Cardiac muscle cell (in vitro differentiated cells and primary cell): ENCODE data around the gene NIPAL4. TPM values are rescaled to one million over a fixed set of nuclear protein-coding genes. Genes with fewer than 3 reads are reported as not detected.
A peak's percentile ranks its signal among the peaks of the same experiment; 100 is the strongest.

Experiments used
- DNase-seq, 2 donors: peaks; one replicate each; pipeline versions ENCODE4 v3.0.0 to v3.0.0-alpha.2; 2010 to 2017; ENCODE audit warnings: low read depth in 1 of 2, low spot score in 1 of 2
- H3K27ac ChIP-seq: fragments of 200-600 bp; sonication (generic); 2 replicates; pipeline ENCODE4 v1.5.1; 2016
- H3K27me3 ChIP-seq: fragments of 200-600 bp; sonication (generic); 2 replicates; pipeline ENCODE4 v1.6.0; 2016; ENCODE audit warnings: control low read depth
- H3K36me3 ChIP-seq: fragments of 200-600 bp; sonication (generic); 2 replicates; pipeline ENCODE4 v1.5.1; 2016; ENCODE audit warnings: control low read depth
- H3K4me1 ChIP-seq: fragments of 200-600 bp; sonication (generic); 2 replicates; pipeline ENCODE4 v1.8.1; 2017; ENCODE audit warnings: low read depth, mild to moderate bottlenecking, mixed run types
- H3K4me3 ChIP-seq: fragments of 200-600 bp; sonication (generic); 2 replicates; pipeline ENCODE4 v1.5.1; 2016; ENCODE audit warnings: mild to moderate bottlenecking
- H3K9me3 ChIP-seq: fragments of 200-600 bp; sonication (generic); 2 replicates; pipeline ENCODE4 v1.5.1; 2017; ENCODE audit warnings: low read depth, mild to moderate bottlenecking, control low read depth
- polyA plus RNA-seq: library from polyadenylated mRNA; unstranded; fragments of >200 nt; fragmentation: Nextera tagmentation; extraction: Ambion mirVana; gene quantifications from 2 replicates; pipeline ENCODE4 v1.2.1, GENCODE V29; 2016
- total RNA-seq: library from RNA; depleted of rRNA; stranded (reverse); fragments of >200 nt; gene quantifications from 2 replicates; pipeline ENCODE4 v1.2.3, GENCODE V29; 2016
- TF ChIP-seq, protein P1 (sequence below): IDR thresholded peaks from 2 replicates; pipeline ENCODE4 v1.5.1; 2012; ENCODE audit warnings: low read depth, mild to moderate bottlenecking, low read length

Gene NIPAL4
- total and polyA plus RNA-seq, 2 experiments from 2014 or later, result 0.36 to 0.37 TPM

DNA sequence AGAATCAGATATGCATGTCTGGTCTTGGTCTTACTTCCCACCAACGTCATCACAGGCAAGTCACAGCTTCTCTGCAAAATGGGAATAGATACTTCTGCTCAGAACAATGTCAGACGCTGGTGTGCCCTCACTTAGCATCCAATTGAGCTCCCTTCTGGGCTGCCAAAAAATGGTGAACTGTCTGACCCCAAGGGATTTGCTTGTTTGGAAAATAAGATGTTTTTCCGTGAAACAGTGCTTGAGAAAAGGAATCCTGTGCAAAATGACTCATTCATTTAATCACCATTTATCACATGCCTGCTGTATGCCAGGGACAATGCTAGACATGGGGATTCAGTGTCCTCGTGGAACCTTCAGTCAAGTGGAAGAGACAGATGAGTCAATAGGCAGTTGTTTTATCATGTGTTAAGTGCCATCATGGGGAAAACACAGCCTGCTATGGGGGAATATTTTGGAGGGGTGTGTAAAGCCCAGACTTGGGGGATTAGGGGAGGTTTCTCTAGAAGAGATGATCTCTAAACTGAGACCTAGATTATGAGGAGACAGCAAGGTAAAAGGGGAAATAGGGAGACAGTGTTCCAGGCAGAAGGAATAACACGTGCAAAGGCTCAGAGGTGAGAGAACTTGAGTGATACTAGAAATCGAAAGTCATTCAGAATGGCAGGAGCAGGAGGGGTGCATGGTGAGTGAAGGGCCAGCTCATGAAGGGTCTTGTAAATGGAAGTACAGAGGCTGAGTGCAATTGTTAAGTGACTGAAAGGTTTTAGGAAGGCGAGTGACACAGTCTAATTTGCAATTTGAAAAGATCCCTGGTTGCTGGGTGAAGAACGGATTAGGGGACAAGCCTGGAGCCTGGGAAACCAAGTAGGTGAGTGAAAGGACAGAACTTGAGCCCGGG, 3.9 kb downstream of the NIPAL4 start:
- TF ChIP-seq, protein P1, sequence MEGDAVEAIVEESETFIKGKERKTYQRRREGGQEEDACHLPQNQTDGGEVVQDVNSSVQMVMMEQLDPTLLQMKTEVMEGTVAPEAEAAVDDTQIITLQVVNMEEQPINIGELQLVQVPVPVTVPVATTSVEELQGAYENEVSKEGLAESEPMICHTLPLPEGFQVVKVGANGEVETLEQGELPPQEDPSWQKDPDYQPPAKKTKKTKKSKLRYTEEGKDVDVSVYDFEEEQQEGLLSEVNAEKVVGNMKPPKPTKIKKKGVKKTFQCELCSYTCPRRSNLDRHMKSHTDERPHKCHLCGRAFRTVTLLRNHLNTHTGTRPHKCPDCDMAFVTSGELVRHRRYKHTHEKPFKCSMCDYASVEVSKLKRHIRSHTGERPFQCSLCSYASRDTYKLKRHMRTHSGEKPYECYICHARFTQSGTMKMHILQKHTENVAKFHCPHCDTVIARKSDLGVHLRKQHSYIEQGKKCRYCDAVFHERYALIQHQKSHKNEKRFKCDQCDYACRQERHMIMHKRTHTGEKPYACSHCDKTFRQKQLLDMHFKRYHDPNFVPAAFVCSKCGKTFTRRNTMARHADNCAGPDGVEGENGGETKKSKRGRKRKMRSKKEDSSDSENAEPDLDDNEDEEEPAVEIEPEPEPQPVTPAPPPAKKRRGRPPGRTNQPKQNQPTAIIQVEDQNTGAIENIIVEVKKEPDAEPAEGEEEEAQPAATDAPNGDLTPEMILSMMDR, result no peak
- H3K4me1 ChIP-seq, result no peaks in the 10 kb centered on the region
- no peak for DNase-seq
- no peak overlapping the region for H3K27ac ChIP-seq
- peaks cover 27% of the 10 kb centered on the region for H3K27me3 ChIP-seq
- H3K4me3 ChIP-seq, result no peak overlapping the region
- H3K9me3 ChIP-seq, result no peaks in the 10 kb centered on the region
- H3K36me3 ChIP-seq, result no peaks in the 10 kb centered on the region

DNA sequence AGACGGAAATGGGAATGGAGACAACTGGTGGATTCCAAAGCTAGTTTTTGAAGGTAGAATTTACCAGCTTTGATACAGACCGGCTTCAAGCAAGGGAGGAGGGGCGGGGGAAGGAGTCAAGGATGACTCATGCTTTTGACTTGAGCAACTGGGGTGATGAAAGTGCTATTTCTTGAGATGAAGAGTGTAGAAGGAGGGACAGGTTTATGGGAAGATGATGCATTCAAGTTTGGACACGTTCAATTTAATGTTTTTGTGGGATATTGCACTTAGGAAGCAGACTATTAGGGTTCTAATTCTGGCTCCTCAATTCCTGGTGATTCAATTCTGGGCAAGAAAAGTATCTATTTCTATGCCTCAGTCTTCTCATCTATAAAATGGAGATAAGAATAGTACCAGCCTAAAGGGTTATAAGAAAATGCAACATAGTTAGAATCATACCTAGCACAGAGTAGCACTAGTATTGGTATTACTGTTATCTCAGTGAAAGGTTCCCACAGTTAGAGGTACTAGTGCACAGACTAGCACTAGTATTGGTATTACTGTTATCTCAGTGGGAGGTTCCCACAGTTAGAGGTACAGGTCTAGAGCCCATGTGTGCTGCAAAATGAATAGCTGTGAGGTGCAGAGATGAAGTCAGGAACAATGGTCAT, 4.6 kb downstream of the NIPAL4 start:
- H3K27ac ChIP-seq, result no peak overlapping the region
- TF ChIP-seq, protein P1, result no peak
- no peak overlapping the region for H3K4me3 ChIP-seq
- peaks cover 20% of the 10 kb centered on the region for H3K27me3 ChIP-seq
- no peaks in the 10 kb centered on the region for H3K36me3 ChIP-seq
- peak in 1 of 2 donors; percentile 88 for DNase-seq
- H3K4me1 ChIP-seq, result no peaks in the 10 kb centered on the region
- no peaks in the 10 kb centered on the region for H3K9me3 ChIP-seq

DNA sequence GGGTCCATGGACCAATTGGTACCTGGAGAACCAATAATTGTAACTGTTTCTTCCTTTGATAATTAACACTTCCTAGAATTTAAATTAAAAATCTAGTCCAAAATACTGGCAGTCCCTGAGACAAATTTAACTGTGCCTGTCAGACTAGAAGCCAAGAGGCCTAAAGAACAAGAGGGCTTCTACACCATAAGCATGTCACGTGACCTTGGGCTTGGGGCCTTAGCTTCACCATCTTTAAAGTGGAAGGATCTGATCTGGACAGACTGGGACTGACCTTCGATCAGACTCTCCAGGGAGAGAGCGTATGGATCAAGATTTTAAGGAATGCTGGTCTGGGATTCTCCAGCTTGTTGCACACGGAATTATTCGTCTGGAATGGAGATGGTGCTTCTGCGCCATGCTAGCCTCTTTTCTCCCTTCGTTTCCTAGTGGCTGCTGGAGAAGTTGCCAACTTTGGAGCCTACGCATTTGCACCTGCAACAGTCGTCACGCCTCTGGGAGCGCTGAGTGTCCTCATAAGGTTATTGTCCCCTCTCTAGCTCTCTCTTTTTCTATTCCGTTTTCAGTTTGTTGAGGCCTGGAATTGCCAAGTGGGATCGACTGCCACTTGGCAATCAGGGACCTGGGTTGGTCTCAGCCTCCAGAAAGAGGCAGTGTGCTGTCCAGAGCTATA, 8.4 kb downstream of the NIPAL4 start:
- no peak overlapping the region for H3K27ac ChIP-seq
- no peak overlapping the region for H3K4me3 ChIP-seq
- no peak for DNase-seq
- H3K36me3 ChIP-seq, result no peaks in the 10 kb centered on the region
- H3K9me3 ChIP-seq, result no peaks in the 10 kb centered on the region
- no peaks in the 10 kb centered on the region for H3K27me3 ChIP-seq
- peaks cover 10% of the 10 kb centered on the region for H3K4me1 ChIP-seq
- TF ChIP-seq, protein P1, result no peak

DNA sequence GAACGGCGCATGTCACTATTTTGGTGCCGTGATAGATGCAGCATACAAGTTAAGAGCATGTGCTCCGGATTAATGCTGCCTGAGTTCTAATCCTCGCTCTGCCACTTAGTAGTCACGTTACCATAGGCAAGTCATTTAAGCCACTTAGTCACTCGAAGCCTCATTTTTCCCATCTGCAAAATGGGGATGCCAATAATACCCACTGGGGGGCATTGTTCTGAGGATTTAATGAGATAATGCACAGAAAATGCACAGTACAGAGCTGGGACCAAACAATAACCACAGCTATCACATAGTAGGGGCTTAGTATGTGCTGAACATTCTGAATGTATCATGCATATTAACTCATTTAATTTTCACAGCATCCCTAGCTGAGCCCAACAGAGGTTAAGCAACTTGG, 9.1 kb downstream of the NIPAL4 start:
- no peaks in the 10 kb centered on the region for H3K36me3 ChIP-seq
- no peaks in the 10 kb centered on the region for H3K27me3 ChIP-seq
- H3K4me3 ChIP-seq, result no peak overlapping the region
- no peak for DNase-seq
- H3K4me1 ChIP-seq, result peaks cover 10% of the 10 kb centered on the region
- no peaks in the 10 kb centered on the region for H3K9me3 ChIP-seq
- TF ChIP-seq, protein P1, result no peak
- H3K27ac ChIP-seq, result no peak overlapping the region

DNA sequence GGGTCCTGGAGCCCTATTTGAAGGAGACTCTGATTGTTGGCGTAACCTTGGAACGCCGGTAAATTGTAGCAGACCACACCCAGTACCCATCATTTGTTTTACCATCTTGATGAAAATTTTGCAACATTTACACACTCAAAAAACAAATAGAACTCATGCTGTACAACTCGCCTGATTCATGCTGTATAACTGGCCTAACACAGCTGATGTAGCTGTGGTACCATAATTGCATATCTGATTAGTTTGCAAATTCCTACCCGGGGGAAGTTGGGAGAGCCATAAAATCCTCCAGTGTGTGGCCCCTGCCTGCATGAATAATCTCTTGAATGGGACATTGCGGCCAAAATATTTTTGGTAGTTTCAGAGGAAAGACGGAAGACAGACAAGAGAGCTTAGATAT, 9.7 kb downstream of the NIPAL4 start:
- no peak for DNase-seq
- H3K27me3 ChIP-seq, result no peaks in the 10 kb centered on the region
- TF ChIP-seq, protein P1, result no peak
- no peaks in the 10 kb centered on the region for H3K36me3 ChIP-seq
- peaks cover 10% of the 10 kb centered on the region for H3K4me1 ChIP-seq
- no peak overlapping the region for H3K4me3 ChIP-seq
- H3K9me3 ChIP-seq, result no peaks in the 10 kb centered on the region
- peak overlapping the region; percentile 3 for H3K27ac ChIP-seq
